ENCODE data around the gene CYP4A11. TPM values are rescaled to one million over a fixed set of nuclear protein-coding genes. Genes with fewer than 3 reads are reported as not detected.

Gene CYP4A11
- total and polyA plus RNA-seq, 3 experiments from 2014 or later, result not detected

Other genes with a start within 250 kb of the CYP4A11 start
- 10 to 100 TPM; 41.2 to 43.5 TPM for gene EFCAB14, start 222.4 kb downstream of the CYP4A11 start, total RNA-seq
- 135 TPM for gene EFCAB14, start 222.4 kb downstream of the CYP4A11 start, polyA plus RNA-seq
- not detected for gene CYP4B1, start 142.4 kb downstream of the CYP4A11 start, total RNA-seq
- gene CYP4B1, start 142.4 kb downstream of the CYP4A11 start, polyA plus RNA-seq, result not detected
- not detected for gene CYP4X1, start 82.2 kb upstream of the CYP4A11 start, total RNA-seq
- not detected for gene CYP4X1, start 82.2 kb upstream of the CYP4A11 start, polyA plus RNA-seq
- not detected for gene CYP4Z1, start 125.8 kb upstream of the CYP4A11 start, total RNA-seq
- not detected for gene CYP4Z1, start 125.8 kb upstream of the CYP4A11 start, polyA plus RNA-seq
- not detected for gene CYP4A22, start 196.0 kb upstream of the CYP4A11 start, total RNA-seq
- gene CYP4A22, start 196.0 kb upstream of the CYP4A11 start, polyA plus RNA-seq, result not detected
- not detected for gene PDZK1IP1, start 248.6 kb upstream of the CYP4A11 start, total RNA-seq
- not detected for gene PDZK1IP1, start 248.6 kb upstream of the CYP4A11 start, polyA plus RNA-seq